Thoracic aorta (tissue), 2 donors: ENCODE measurements around the gene NUCB1. TPM values are rescaled to one million over a fixed set of nuclear protein-coding genes. Genes with fewer than 3 reads are reported as not detected.

Experiments used
- ATAC-seq: fragments of 150-250 bp; one replicate; pipeline ENCODE4 v1.8.0; 2017; ENCODE audit warnings: low read depth; ENCODE audit not compliant: insufficient number of reproducible peaks, low FRiP score
- DNase-seq: peaks from one replicate; pipeline ENCODE4 v3.0.0-alpha.2; 2020; ENCODE audit warnings: low spot score
- H3K27ac ChIP-seq, 2 donors: fragments of 200-600 bp; sonication (generic); 1 replicate in 1 of 2; 2 replicates in 1 of 2; pipeline ENCODE4 v1.5.1; 2016; ENCODE audit warnings: mild to moderate bottlenecking in 2 of 2, moderate library complexity in 2 of 2
- H3K27me3 ChIP-seq: fragments of 200-600 bp; sonication (generic); replicated peaks from 2 replicates; pipeline ENCODE4 v1.6.0; 2016; ENCODE audit warnings: mild to moderate bottlenecking; ENCODE audit not compliant: insufficient read depth
- H3K36me3 ChIP-seq: fragments of 200-600 bp; sonication (generic); one replicate; pipeline ENCODE4 v1.5.1; 2016
- H3K4me1 ChIP-seq, 2 donors: fragments of 200-600 bp; sonication (generic); 1 replicate in 1 of 2; 2 replicates in 1 of 2; pipeline versions ENCODE4 v1.5.1 to v1.6.0; 2016; ENCODE audit warnings: low read depth in 2 of 2, mild to moderate bottlenecking in 1 of 2; ENCODE audit not compliant: control insufficient read depth in 1 of 2
- H3K4me3 ChIP-seq: fragments of 200-600 bp; sonication (generic); 2 replicates; pipeline ENCODE4 v1.5.1; 2016; ENCODE audit warnings: mild to moderate bottlenecking
- H3K9me3 ChIP-seq: fragments of 200-600 bp; sonication (generic); 2 replicates; pipeline ENCODE4 v1.5.1; 2016
- total RNA-seq, 2 donors: library from RNA; depleted of rRNA; stranded (reverse); fragments of >200 nt; gene quantifications; one replicate each; pipeline versions ENCODE4 v1.1.0 to v1.2.3, GENCODE V29; 2016
- TF ChIP-seq, protein P1 (sequence below): fragments of 200-600 bp; sonication (generic); IDR thresholded peaks from one replicate; pipeline ENCODE4 v1.5.1; 2019; ENCODE audit warnings: antibody characterized with exemption

Gene NUCB1
- total RNA-seq, 2 donors from 2014 or later: 415 to 671 TPM

- DNase-seq: no peak
- H3K4me3 ChIP-seq: no peak overlapping the region
- H3K27me3 ChIP-seq: no peaks in the 10 kb centered on the region
- H3K4me1 ChIP-seq: no peaks in the 10 kb centered on the region
- peaks cover 4% of the 10 kb centered on the region for H3K9me3 ChIP-seq
- TF ChIP-seq, protein P1, sequence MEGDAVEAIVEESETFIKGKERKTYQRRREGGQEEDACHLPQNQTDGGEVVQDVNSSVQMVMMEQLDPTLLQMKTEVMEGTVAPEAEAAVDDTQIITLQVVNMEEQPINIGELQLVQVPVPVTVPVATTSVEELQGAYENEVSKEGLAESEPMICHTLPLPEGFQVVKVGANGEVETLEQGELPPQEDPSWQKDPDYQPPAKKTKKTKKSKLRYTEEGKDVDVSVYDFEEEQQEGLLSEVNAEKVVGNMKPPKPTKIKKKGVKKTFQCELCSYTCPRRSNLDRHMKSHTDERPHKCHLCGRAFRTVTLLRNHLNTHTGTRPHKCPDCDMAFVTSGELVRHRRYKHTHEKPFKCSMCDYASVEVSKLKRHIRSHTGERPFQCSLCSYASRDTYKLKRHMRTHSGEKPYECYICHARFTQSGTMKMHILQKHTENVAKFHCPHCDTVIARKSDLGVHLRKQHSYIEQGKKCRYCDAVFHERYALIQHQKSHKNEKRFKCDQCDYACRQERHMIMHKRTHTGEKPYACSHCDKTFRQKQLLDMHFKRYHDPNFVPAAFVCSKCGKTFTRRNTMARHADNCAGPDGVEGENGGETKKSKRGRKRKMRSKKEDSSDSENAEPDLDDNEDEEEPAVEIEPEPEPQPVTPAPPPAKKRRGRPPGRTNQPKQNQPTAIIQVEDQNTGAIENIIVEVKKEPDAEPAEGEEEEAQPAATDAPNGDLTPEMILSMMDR: no peak
- ATAC-seq: no peak
- H3K36me3 ChIP-seq: no peaks in the 10 kb centered on the region
- no peak overlapping the region for H3K27ac ChIP-seq
Measured at GRCh38 chr19:48945817-48946216, 45.7 kb downstream of the NUCB1 start.

DNA sequence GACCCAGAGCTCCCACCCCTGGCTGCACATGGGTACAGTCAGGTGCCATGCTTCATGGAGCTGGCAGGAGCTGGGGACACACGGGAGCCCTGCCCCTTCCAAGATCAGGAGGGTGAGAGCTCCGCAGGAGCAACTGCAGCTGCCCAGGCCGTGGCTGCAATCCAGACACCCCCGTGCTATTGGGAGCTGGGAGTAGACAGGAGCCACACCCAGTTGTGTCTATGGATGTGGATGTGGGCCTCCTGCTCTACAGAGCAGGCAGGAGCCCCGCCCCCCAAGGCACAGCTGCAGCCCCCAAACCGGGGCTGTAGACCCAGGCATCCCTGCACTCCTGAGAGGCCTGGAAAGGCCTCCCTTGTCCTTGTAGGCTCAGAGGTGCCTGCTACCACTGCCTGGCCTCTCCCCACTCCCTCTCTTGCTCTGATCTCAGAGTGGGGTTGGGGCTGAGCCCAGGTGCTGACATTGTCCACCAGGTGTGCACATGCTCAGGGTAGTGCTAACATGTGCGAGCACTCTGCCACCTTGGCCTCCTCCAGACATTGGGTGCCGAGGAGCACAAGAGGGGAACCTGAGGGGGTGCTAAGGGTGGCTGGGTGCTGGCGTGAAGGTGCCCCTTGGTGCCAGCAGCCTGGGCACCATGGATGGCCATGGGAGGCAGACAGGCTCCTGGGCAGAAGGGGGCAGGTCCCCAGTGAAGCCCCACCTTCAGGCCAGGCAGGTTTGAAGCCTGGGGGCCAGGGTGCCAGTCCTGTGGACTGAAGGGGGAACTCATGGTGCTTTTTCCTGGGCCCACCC lies 46.5 kb downstream of the NUCB1 start:
- H3K36me3 ChIP-seq: no peaks in the 10 kb centered on the region
- DNase-seq (no peak), ATAC-seq (no peak)
- TF ChIP-seq, protein P1: no peak
- no peak overlapping the region for H3K27ac ChIP-seq
- H3K4me1 ChIP-seq: no peaks in the 10 kb centered on the region
- no peak overlapping the region for H3K4me3 ChIP-seq
- no peaks in the 10 kb centered on the region for H3K9me3 ChIP-seq
- no peaks in the 10 kb centered on the region for H3K27me3 ChIP-seq

DNA sequence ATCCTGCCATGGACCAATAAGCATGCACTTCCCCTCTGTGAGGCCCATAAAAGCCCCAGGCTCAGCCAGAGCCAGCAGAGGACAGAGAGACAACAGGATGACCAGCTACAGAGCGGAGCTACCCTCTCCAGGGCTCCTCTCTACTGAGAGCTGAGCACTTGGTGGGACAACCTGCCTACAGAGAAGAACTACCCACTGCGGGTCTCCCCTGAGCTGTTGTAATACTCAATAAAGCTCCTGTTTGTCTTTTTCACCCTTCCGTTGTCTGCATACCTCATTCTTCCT lies 47.1 kb downstream of the NUCB1 start:
- H3K27me3 ChIP-seq: no peaks in the 10 kb centered on the region
- TF ChIP-seq, protein P1: no peak
- no peaks in the 10 kb centered on the region for H3K4me1 ChIP-seq
- H3K27ac ChIP-seq: no peak overlapping the region
- H3K4me3 ChIP-seq: no peak overlapping the region
- no peaks in the 10 kb centered on the region for H3K9me3 ChIP-seq
- ATAC-seq: no peak
- no peak for DNase-seq
- H3K36me3 ChIP-seq: no peaks in the 10 kb centered on the region

DNA sequence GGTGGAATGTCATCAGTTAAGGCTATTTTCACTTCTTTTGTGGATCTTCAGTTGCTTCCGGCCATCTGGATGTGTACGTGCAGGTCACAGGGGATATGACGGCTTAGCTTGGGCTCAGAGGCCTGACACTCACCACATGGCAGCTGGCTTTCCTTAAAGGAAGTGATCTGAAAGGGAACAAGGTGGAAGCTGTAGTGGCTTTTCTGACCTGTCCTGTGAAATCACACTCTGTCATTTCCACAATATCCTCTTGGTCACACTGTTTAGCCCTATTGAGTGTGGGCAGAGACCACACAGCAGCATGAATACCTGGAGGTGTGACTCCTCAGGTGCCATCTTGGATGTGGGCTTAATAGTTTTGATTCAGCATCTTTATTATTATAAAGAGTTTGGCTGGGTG lies 50.0 kb downstream of the NUCB1 start:
- H3K4me3 ChIP-seq: no peak overlapping the region
- H3K27ac ChIP-seq: no peak overlapping the region
- no peaks in the 10 kb centered on the region for H3K27me3 ChIP-seq
- no peaks in the 10 kb centered on the region for H3K9me3 ChIP-seq
- TF ChIP-seq, protein P1: no peak
- no peaks in the 10 kb centered on the region for H3K36me3 ChIP-seq
- H3K4me1 ChIP-seq: peaks cover under 1 to 7% of the 10 kb centered on the region in 2 donors
- DNase-seq: no peak
- ATAC-seq: no peak

GRCh38 chr19:48950830-48951519 lies 50.9 kb downstream of the NUCB1 start:
- H3K27ac ChIP-seq: no peak overlapping the region
- no peak overlapping the region for H3K4me3 ChIP-seq
- DNase-seq: no peak
- no peaks in the 10 kb centered on the region for H3K36me3 ChIP-seq
- no peak for ATAC-seq
- TF ChIP-seq, protein P1: no peak
- peaks cover 8 to 15% of the 10 kb centered on the region in 2 donors for H3K4me1 ChIP-seq
- no peaks in the 10 kb centered on the region for H3K27me3 ChIP-seq
- no peaks in the 10 kb centered on the region for H3K9me3 ChIP-seq
